WI38 (cell line): ENCODE results near the gene RAPGEF2.
A peak's percentile ranks its signal among the peaks of the same experiment; 100 is the strongest.

Experiments used
- H3K4me3 ChIP-seq: 2 replicates; pipeline ENCODE4 v1.5.1; 2011; ENCODE audit warnings: low read depth, mild to moderate bottlenecking, control low read depth, low read length
- TF ChIP-seq, protein P1 (sequence below): IDR thresholded peaks from 2 replicates; pipeline ENCODE4 v1.5.1; 2012; ENCODE audit warnings: low read depth, mild to moderate bottlenecking, control low read depth, low read length

Gene RAPGEF2

GRCh38 chr4:159169404-159170302 lies 66.8 kb downstream of the RAPGEF2 start:
- TF ChIP-seq, protein P1, sequence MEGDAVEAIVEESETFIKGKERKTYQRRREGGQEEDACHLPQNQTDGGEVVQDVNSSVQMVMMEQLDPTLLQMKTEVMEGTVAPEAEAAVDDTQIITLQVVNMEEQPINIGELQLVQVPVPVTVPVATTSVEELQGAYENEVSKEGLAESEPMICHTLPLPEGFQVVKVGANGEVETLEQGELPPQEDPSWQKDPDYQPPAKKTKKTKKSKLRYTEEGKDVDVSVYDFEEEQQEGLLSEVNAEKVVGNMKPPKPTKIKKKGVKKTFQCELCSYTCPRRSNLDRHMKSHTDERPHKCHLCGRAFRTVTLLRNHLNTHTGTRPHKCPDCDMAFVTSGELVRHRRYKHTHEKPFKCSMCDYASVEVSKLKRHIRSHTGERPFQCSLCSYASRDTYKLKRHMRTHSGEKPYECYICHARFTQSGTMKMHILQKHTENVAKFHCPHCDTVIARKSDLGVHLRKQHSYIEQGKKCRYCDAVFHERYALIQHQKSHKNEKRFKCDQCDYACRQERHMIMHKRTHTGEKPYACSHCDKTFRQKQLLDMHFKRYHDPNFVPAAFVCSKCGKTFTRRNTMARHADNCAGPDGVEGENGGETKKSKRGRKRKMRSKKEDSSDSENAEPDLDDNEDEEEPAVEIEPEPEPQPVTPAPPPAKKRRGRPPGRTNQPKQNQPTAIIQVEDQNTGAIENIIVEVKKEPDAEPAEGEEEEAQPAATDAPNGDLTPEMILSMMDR = no peak
- H3K4me3 ChIP-seq = no peak overlapping the region

GRCh38 chr4:159171287-159171686 lies 68.4 kb downstream of the RAPGEF2 start:
- H3K4me3 ChIP-seq = no peak overlapping the region
- TF ChIP-seq, protein P1 = no peak

DNA sequence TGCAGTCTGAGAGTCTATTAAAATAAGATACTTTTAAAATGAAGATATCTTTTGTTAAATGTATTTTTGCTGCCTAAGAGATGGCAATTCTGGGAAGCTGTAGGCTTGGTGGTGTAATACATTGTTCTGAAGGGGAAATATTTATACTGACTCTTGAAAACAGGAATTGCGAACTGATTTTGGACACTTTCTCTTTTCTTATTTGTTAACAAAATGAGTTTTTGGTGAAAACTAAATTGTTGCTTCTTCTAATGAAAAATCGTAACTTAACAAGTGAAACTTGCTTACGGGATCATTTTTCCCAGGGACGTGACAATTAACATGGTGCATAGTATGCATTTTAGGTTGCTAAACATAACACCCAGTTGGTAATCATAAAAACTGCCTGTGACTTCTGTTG lies 71.0 kb downstream of the RAPGEF2 start:
- TF ChIP-seq, protein P1 = no peak
- no peak overlapping the region for H3K4me3 ChIP-seq

DNA sequence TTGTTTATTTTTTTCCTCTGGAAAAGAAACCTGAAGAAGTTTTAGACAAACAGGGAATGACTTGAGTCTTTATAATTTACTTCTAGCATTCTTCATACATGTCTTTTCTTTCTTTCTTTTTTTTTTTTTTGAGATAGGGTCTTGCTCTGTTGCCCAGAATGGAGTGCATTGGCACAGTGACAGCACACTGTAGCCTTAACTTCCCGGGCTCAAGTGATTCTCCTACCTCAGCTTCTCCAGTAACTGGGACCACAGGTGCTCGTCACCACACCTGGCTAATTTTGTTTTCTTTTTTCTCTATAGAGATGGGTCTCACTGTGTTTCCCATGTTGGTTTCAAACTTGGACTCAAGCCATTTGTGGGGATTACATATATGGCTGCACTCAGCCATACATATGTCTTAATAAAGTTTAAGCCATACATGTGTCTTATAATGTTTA lies 71.8 kb downstream of the RAPGEF2 start:
- no peak overlapping the region for H3K4me3 ChIP-seq

GRCh38 chr4:159175085-159175988 lies 72.5 kb downstream of the RAPGEF2 start:
- TF ChIP-seq, protein P1 = peak; percentile 54; the same call in 1 of the 2 replicates
- H3K4me3 ChIP-seq = peak overlapping the region; percentile 28

More for the DNA sequence above, 71.8 kb downstream of the RAPGEF2 start:
- TF ChIP-seq, protein P1 = no peak

DNA sequence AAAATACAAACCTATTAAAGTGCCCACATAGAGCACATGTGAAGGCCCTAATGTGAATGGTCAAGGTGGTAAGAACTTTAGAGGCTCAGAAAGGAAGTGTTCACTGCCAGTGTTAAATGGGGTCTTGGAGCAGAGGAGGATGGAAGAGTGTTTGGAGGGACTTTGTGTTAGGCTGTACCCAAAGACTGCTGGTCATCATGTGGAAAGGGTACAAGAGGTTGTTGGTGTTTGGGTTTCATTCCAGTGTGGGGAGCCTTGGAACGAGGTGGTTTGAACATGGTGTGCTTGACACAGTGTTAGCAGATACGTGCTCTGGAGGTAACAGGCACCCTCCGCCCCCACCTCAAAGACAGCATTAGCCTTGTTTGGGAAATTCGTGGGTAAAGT lies 73.1 kb downstream of the RAPGEF2 start:
- peak overlapping the region; percentile 28 for H3K4me3 ChIP-seq
- TF ChIP-seq, protein P1 = no peak
